Neural progenitor cell (in vitro differentiated cells): ENCODE measurements around the gene LYSMD1. TPM values are rescaled to one million over a fixed set of nuclear protein-coding genes. Genes with fewer than 3 reads are reported as not detected.
A peak's percentile ranks its signal among the peaks of the same experiment; 100 is the strongest.

Experiments
- DNase-seq: peaks from one replicate; pipeline ENCODE4 v3.0.0-alpha.2; 2016; ENCODE audit warnings: low spot score
- H2AFZ ChIP-seq: fragments of 200-600 bp; sonication (generic); replicated peaks from 2 replicates; pipeline ENCODE4 v1.6.1; 2016; ENCODE audit warnings: antibody characterized with exemption
- H3F3A ChIP-seq: fragments of 200-600 bp; sonication (generic); 2 replicates; pipeline ENCODE4 v1.6.1; 2016; ENCODE audit warnings: antibody characterized with exemption, low read depth
- H3K27ac ChIP-seq: fragments of 200-600 bp; sonication (generic); 2 replicates; pipeline ENCODE4 v1.5.1; 2016; ENCODE audit warnings: mild to moderate bottlenecking
- H3K27me3 ChIP-seq: fragments of 200-600 bp; sonication (generic); 2 replicates; pipeline ENCODE4 v1.6.1; 2016; ENCODE audit warnings: mild to moderate bottlenecking, moderate library complexity
- H3K36me3 ChIP-seq: fragments of 200-600 bp; sonication (generic); 2 replicates; pipeline ENCODE4 v1.5.1; 2016
- H3K4me1 ChIP-seq: fragments of 200-600 bp; sonication (generic); 2 replicates; pipeline ENCODE4 v1.6.1; 2016; ENCODE audit warnings: mixed run types
- H3K4me2 ChIP-seq: fragments of 200-600 bp; sonication (generic); 2 replicates; pipeline ENCODE4 v1.6.1; 2016
- H3K4me3 ChIP-seq: fragments of 200-600 bp; sonication (generic); 2 replicates; pipeline ENCODE4 v1.5.1; 2016
- H3K79me2 ChIP-seq: fragments of 200-600 bp; sonication (generic); 2 replicates; pipeline ENCODE4 v1.6.1; 2016; ENCODE audit warnings: low read depth
- H3K9ac ChIP-seq: fragments of 200-600 bp; sonication (generic); 2 replicates; pipeline ENCODE4 v1.6.1; 2016
- H3K9me3 ChIP-seq: fragments of 200-600 bp; sonication (generic); 2 replicates; pipeline ENCODE4 v1.5.1; 2016; ENCODE audit warnings: low read depth
- H4K20me1 ChIP-seq: fragments of 200-600 bp; sonication (generic); 2 replicates; pipeline ENCODE4 v1.6.1; 2016; ENCODE audit warnings: low read depth
- H3K27ac Mint-ChIP-seq: 3 replicates; pipeline ENCODE4 v1.8.0; 2021; ENCODE audit warnings: mixed read lengths
- H3K27me3 Mint-ChIP-seq: 2 replicates; pipeline ENCODE4 v1.8.0; 2022; ENCODE audit warnings: low read depth, mild to moderate bottlenecking, inconsistent platforms, moderate library complexity, mixed read lengths; ENCODE audit not compliant: insufficient read depth
- H3K36me3 Mint-ChIP-seq: 3 replicates; pipeline ENCODE4 v1.8.0; 2021; ENCODE audit warnings: mixed read lengths
- H3K4me1 Mint-ChIP-seq: 3 replicates; pipeline ENCODE4 v1.8.0; 2021; ENCODE audit warnings: mixed read lengths
- H3K4me3 Mint-ChIP-seq: 3 replicates; pipeline ENCODE4 v1.8.0; 2021; ENCODE audit warnings: mild to moderate bottlenecking, moderate library complexity, mixed read lengths
- H3K9me3 Mint-ChIP-seq: 3 replicates; pipeline ENCODE4 v1.8.0; 2020; ENCODE audit warnings: mixed read lengths
- EZH2 ChIP-seq: fragments of 200-600 bp; sonication (generic); IDR thresholded peaks from 2 replicates; pipeline ENCODE4 v1.6.1; 2017; ENCODE audit warnings: antibody characterized with exemption, mild to moderate bottlenecking, moderate library complexity
- EZH2phosphoT487 ChIP-seq: fragments of 200-600 bp; sonication (generic); IDR thresholded peaks from 2 replicates; pipeline ENCODE4 v1.6.1; 2017; ENCODE audit warnings: antibody characterized with exemption
- total RNA-seq: library from RNA; depleted of rRNA; stranded (reverse); fragments of >200 nt; gene quantifications from 2 replicates; pipeline ENCODE4 v1.2.3, GENCODE V29; 2015; ENCODE audit warnings: low replicate concordance
- TF ChIP-seq, protein P1 (sequence below): fragments of 200-600 bp; sonication (generic); IDR thresholded peaks from 2 replicates; pipeline ENCODE4 v1.5.1; 2017; ENCODE audit warnings: antibody characterized with exemption, mild to moderate bottlenecking

Gene LYSMD1
- total RNA-seq, 1 donor from 2014 or later: 18.9 TPM

DNA sequence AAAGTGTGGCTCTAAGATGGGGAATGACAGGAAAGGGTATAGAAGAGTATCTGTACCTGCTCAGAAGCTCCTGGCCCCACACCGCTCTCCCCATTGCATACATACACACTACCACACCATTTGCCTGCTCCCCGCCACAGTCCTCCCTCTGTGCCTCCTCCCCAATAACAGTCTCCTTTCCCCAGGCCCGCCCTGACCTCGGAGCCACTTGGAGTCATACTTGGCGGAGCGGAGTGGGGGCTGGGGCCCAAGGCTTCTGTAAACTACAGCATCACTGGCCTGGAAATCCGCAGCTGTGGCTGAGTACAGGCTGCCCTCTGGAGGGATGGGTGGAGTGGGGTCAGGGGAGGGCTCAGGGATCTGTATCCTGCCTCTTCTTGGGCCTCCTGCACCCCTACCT, 27.9 kb downstream of the LYSMD1 start:
- H3K36me3 Mint-ChIP-seq: peaks cover 31% of the 10 kb centered on the region
- Histone ChIP-seq H3K4me1 (no peaks in the 10 kb centered on the region), H3K36me3 (no peaks in the 10 kb centered on the region), H3K4me2 (no peak overlapping the region), H3K9ac (no peak overlapping the region), H4K20me1 (peaks cover 7% of the 10 kb centered on the region), H3K79me2 (no peaks in the 10 kb centered on the region), H3K27me3 (peaks cover 19% of the 10 kb centered on the region), H2AFZ (no peak overlapping the region), H3K27ac (no peak overlapping the region), H3K4me3 (no peak overlapping the region), H3K9me3 (no peaks in the 10 kb centered on the region), H3F3A (peaks cover 4% of the 10 kb centered on the region)
- H3K27ac Mint-ChIP-seq: no peak overlapping the region
- peaks cover 5% of the 10 kb centered on the region for H3K4me1 Mint-ChIP-seq
- TF ChIP-seq, protein P1, sequence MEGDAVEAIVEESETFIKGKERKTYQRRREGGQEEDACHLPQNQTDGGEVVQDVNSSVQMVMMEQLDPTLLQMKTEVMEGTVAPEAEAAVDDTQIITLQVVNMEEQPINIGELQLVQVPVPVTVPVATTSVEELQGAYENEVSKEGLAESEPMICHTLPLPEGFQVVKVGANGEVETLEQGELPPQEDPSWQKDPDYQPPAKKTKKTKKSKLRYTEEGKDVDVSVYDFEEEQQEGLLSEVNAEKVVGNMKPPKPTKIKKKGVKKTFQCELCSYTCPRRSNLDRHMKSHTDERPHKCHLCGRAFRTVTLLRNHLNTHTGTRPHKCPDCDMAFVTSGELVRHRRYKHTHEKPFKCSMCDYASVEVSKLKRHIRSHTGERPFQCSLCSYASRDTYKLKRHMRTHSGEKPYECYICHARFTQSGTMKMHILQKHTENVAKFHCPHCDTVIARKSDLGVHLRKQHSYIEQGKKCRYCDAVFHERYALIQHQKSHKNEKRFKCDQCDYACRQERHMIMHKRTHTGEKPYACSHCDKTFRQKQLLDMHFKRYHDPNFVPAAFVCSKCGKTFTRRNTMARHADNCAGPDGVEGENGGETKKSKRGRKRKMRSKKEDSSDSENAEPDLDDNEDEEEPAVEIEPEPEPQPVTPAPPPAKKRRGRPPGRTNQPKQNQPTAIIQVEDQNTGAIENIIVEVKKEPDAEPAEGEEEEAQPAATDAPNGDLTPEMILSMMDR: no peak
- TF ChIP-seq EZH2: no peak
- TF ChIP-seq EZH2phosphoT487: no peak
- no peak overlapping the region for H3K4me3 Mint-ChIP-seq
- no peaks in the 10 kb centered on the region for H3K9me3 Mint-ChIP-seq
- H3K27me3 Mint-ChIP-seq: peaks cover 10% of the 10 kb centered on the region
- no peak for DNase-seq

DNA sequence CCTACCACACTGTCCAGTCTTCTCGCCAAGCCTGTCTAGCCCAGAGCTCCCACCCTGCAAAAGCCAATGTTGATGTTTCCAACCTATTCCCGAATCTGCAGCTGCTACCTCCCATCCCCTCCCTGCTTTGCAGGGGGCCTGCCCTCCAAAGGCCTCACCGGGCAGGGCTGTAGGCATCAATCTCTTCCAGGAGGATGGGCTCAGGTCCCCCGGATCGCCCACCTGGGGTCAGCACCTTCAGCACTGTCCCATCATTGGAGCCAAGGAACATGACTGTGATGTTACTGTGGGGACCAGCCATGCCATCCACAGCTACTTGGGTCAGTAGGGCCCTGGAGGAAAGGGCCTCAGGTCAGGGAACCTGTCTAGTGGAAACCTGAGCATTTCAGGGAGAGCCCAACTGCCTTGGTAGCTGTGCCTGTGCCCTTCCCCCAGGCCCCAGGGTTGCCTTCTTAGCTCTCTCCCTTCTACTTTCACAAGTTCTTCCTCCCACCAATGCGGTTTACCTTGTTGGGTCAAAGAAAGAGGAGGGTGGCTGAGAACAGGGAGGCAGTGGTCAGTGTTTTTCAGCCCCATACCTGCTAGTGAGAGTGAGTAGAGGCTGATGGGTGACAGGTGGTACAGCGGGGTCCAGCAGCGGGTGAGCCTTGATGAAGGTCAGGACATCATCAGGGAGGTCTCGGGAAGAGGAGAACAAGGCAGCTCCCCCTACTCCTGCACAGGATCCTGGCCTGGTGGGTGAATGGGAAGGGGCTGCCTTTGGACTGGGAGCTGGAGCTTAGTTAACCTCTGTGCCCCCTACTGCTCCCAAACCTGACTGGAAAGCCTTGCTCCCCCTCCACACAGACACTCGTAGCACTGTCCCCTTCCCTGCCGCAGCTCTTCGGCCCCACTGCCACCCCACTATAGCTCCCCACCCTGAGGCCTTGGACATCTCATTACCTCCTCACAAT, 30.0 kb downstream of the LYSMD1 start:
- Mint-ChIP-seq H3K4me3 (peak overlapping the region; percentile 27), H3K4me1 (peaks cover 11% of the 10 kb centered on the region), H3K27me3 (peaks cover 17% of the 10 kb centered on the region), H3K36me3 (peaks cover 34% of the 10 kb centered on the region), H3K27ac (peak overlapping the region; percentile 60), H3K9me3 (no peaks in the 10 kb centered on the region)
- no peak overlapping the region for H3K9ac ChIP-seq
- H3K36me3 ChIP-seq: no peaks in the 10 kb centered on the region
- H4K20me1 ChIP-seq: no peaks in the 10 kb centered on the region
- TF ChIP-seq, protein P1: peak; percentile 10
- TF ChIP-seq EZH2: no peak
- peaks cover 17% of the 10 kb centered on the region for H3F3A ChIP-seq
- H3K4me1 ChIP-seq: peaks cover 11% of the 10 kb centered on the region
- no peaks in the 10 kb centered on the region for H3K9me3 ChIP-seq
- DNase-seq: no peak
- H3K27me3 ChIP-seq: peaks cover 40% of the 10 kb centered on the region
- no peak overlapping the region for H2AFZ ChIP-seq
- no peaks in the 10 kb centered on the region for H3K79me2 ChIP-seq
- H3K27ac ChIP-seq: no peak overlapping the region
- no peak overlapping the region for H3K4me3 ChIP-seq
- no peak overlapping the region for H3K4me2 ChIP-seq

DNA sequence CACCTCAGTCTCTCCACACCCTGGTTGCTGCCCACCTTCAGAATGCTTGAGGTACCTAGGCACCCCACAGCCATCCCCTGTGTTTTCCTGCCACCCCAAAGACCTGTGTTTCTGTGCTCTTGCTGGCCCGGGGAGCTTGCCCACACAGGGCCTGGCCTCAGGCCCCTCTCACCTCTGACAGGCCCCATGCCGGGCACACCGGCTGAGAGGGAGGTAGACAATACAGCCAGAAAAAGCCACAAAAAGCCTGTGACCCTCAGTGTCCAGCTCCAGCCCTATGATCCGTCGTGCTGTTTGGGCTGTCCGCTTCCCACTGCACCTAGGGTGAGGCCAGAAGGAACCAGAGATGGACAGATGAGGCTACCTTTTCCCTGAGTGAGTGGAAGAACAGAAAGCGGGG, 30.7 kb downstream of the LYSMD1 start:
- Histone ChIP-seq H3K4me3 (no peak overlapping the region), H4K20me1 (no peaks in the 10 kb centered on the region), H3K4me1 (peaks cover 11% of the 10 kb centered on the region), H3K4me2 (no peak overlapping the region), H3K9me3 (no peaks in the 10 kb centered on the region), H3F3A (peaks cover 24% of the 10 kb centered on the region), H3K36me3 (no peaks in the 10 kb centered on the region), H3K27ac (no peak overlapping the region), H3K27me3 (peaks cover 47% of the 10 kb centered on the region), H3K79me2 (no peaks in the 10 kb centered on the region), H2AFZ (no peak overlapping the region), H3K9ac (no peak overlapping the region)
- Mint-ChIP-seq H3K9me3 (no peaks in the 10 kb centered on the region), H3K36me3 (peaks cover 34% of the 10 kb centered on the region), H3K4me1 (peaks cover 11% of the 10 kb centered on the region), H3K27ac (peak overlapping the region; percentile 60), H3K4me3 (no peak overlapping the region), H3K27me3 (peaks cover 17% of the 10 kb centered on the region)
- TF ChIP-seq, protein P1: no peak
- DNase-seq: no peak
